Subcutaneous adipose tissue (tissue), 4 donors: Measurements from ENCODE around the gene PTGS2. TPM values are rescaled to one million over a fixed set of nuclear protein-coding genes. Genes with fewer than 3 reads are reported as not detected.

Source experiments
- total RNA-seq, 4 donors: library from RNA; depleted of rRNA; stranded (reverse); fragments of >200 nt; gene quantifications; one replicate each; pipeline ENCODE4 v1.1.0, GENCODE V29; 2016
- TF ChIP-seq, protein P1 (sequence below): fragments of 450-650 bp; IDR thresholded peaks from one replicate; pipeline ENCODE4 v1.5.1; 2016; ENCODE audit warnings: low read depth, mild to moderate bottlenecking, control low read depth, antibody characterized with exemption, moderate library complexity

Gene PTGS2
- total RNA-seq, 4 donors from 2014 or later: 1.1 to 2.5 (median 1.5) TPM; not detected in 1

DNA sequence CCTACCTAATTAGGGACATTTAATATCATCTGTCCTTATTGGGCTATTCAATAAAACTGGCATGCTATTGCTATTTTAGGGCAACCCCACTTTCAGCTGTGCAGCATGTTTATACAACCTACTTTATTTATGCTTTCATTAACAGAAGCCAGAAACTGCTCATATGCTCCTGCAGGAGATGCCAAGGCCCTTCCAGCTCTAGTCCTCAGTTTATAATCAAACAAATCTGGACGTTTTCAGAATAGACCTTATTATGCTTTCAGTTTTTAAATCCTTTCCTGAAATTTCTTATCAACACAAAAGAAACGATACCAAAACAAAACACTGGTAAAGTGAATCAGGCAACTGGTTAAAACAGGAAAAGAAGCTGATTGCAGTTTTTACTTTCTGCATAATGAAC is 53.2 kb downstream of the PTGS2 start:
- TF ChIP-seq, protein P1, sequence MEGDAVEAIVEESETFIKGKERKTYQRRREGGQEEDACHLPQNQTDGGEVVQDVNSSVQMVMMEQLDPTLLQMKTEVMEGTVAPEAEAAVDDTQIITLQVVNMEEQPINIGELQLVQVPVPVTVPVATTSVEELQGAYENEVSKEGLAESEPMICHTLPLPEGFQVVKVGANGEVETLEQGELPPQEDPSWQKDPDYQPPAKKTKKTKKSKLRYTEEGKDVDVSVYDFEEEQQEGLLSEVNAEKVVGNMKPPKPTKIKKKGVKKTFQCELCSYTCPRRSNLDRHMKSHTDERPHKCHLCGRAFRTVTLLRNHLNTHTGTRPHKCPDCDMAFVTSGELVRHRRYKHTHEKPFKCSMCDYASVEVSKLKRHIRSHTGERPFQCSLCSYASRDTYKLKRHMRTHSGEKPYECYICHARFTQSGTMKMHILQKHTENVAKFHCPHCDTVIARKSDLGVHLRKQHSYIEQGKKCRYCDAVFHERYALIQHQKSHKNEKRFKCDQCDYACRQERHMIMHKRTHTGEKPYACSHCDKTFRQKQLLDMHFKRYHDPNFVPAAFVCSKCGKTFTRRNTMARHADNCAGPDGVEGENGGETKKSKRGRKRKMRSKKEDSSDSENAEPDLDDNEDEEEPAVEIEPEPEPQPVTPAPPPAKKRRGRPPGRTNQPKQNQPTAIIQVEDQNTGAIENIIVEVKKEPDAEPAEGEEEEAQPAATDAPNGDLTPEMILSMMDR: no peak

DNA sequence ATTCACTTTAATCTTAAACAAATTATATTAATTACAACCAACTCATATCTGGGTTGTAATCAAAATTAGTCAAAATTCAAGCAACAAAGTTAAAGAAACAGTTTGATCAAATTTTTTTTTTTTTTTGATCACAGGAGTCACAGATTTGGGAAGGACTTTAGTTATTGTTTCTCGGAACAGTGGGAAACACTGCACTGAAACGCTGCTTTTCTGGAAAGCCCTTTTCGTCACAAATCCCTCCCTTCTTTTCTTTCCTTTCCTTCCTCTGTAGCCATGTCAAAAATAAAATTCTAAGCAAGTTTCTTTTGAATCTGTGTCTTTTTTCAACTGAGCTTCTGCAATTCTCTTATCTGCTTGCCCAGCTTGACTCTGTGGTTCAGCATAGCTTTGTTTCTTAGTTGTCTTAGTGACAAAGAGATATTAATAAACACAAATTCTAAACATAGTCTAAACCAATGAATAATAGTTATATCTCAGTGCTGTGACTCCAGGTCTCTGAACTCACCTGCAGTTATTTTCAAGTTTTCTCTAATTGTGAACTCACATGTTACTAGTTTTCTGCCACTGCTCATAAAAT is 53.8 kb downstream of the PTGS2 start:
- TF ChIP-seq, protein P1: no peak

DNA sequence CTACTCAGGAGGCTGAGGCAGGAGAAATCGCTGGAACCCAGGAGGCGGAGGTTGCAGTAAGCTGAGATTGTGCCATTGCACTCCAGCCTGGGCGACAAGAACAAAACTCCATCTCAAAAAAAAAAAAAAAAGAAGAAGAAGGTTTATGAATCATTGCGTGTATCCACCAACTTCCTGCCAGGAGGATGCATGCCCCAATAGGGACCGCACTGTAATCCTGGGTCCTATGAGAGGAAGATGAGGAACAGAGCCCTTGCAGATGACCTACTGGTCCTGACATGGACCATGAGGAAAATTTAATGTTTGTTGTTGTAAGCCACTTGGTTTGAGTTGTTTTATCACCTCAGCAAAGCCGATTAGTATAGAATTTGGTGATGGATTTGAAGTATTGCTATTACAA is 56.7 kb downstream of the PTGS2 start:
- TF ChIP-seq, protein P1: no peak

Other genes starting within 250 kb of the PTGS2 start
- not detected for gene PDC, start 219.3 kb downstream of the PTGS2 start, total RNA-seq
- 10 to 100 TPM in 1 of 4 donors, 1 to 10 TPM in 3; 7.9 to 13.4 (median 9.5) TPM for gene PLA2G4A, start 148.5 kb upstream of the PTGS2 start, total RNA-seq